A673 (cell line): Measurements from ENCODE around the gene DUSP3. TPM values are rescaled to one million over a fixed set of nuclear protein-coding genes. Genes with fewer than 3 reads are reported as not detected.

Experiments used
- BruUV-seq: library from RNA; stranded (reverse); fragments of 400-500 nt; replicated peaks from 2 replicates; lab custom pipeline; 2021; lab: Mats Ljungman, UMichigan
- CTCF ChIA-PET: fragments of 300-600 bp; sonication (Branson Sonifier 250); formaldehyde crosslinking; loops from one replicate; lab custom pipeline; 2022; ENCODE audit warnings: antibody characterized with exemption; lab: Charles Lee
- POLR2A ChIA-PET: fragments of 300-600 bp; sonication (Branson Sonifier 250); formaldehyde crosslinking; loops from one replicate; lab custom pipeline; 2022; ENCODE audit warnings: antibody characterized with exemption; ENCODE audit not compliant: low non-redundant PET; lab: Charles Lee
- DNase-seq: peaks from one replicate; pipeline ENCODE4 v3.0.0-alpha.2; 2015; ENCODE audit warnings: low spot score
- H3K27ac ChIP-seq: fragments of 200-600 bp; sonication (generic); 2 replicates; pipeline ENCODE4 v1.5.1; 2016; ENCODE audit warnings: mixed run types, low read depth, mild to moderate bottlenecking, mixed read lengths, antibody characterized with exemption, low read length; ENCODE audit not compliant: poor library complexity, severe bottlenecking
- H3K27me3 ChIP-seq: fragments of 200-600 bp; sonication (generic); replicated peaks from 2 replicates; pipeline ENCODE4 v1.6.1; 2017; ENCODE audit warnings: mixed run types, low read depth, mild to moderate bottlenecking, mixed read lengths, antibody characterized with exemption, low read length; ENCODE audit not compliant: insufficient read depth, poor library complexity
- H3K36me3 ChIP-seq: fragments of 200-600 bp; sonication (generic); 2 replicates; pipeline ENCODE4 v1.6.1; 2016; ENCODE audit warnings: mixed run types, mild to moderate bottlenecking, mixed read lengths, antibody characterized with exemption, low read length; ENCODE audit not compliant: insufficient read depth, poor library complexity, severe bottlenecking
- H3K4me1 ChIP-seq: fragments of 200-600 bp; sonication (generic); 2 replicates; pipeline ENCODE4 v1.6.1; 2017; ENCODE audit warnings: mixed run types, mild to moderate bottlenecking, mixed read lengths, antibody characterized with exemption, low read length; ENCODE audit not compliant: insufficient read depth, poor library complexity, severe bottlenecking
- H3K4me3 ChIP-seq: fragments of 200-600 bp; sonication (generic); 2 replicates; pipeline ENCODE4 v1.5.1; 2016; ENCODE audit warnings: low read depth, mixed run types, mild to moderate bottlenecking, mixed read lengths, low read length; ENCODE audit not compliant: poor library complexity, severe bottlenecking
- H3K9me3 ChIP-seq: fragments of 200-600 bp; sonication (generic); 2 replicates; pipeline ENCODE4 v1.6.1; 2016; ENCODE audit warnings: mixed run types, low read depth, mild to moderate bottlenecking, mixed read lengths, antibody characterized with exemption, low read length; ENCODE audit not compliant: poor library complexity, severe bottlenecking
- CTCF ChIP-seq: fragments of 300-800, 200-600 bp; sonication (generic); conservative IDR thresholded peaks from 2 replicates; pipeline ENCODE4 v1.5.1; 2017; ENCODE audit warnings: low read depth, mild to moderate bottlenecking, antibody characterized with exemption, low read length, moderate library complexity, mixed read lengths
- EZH2 ChIP-seq: fragments of 200-600 bp; sonication (generic); IDR thresholded peaks from 2 replicates; pipeline ENCODE4 v1.6.1; 2017; ENCODE audit warnings: borderline replicate concordance, low read depth, mild to moderate bottlenecking, mixed read lengths, antibody characterized with exemption, low read length; ENCODE audit not compliant: poor library complexity, severe bottlenecking
- intact Hi-C: fragments of 100-400 bp; cut with micrococcal nuclease; formaldehyde crosslinking; loops from one replicate; pipeline ENCODE4 v1.10.0; 2022; ENCODE audit not compliant: unreplicated experiment
- total RNA-seq: library from RNA; stranded (reverse); gene quantifications from 2 replicates; pipeline ENCODE4 v1.2.3, GENCODE V29; 2021

DUSP3 gene
- total RNA-seq, 1 experiment from 2014 or later, result 22.9 TPM

DNA sequence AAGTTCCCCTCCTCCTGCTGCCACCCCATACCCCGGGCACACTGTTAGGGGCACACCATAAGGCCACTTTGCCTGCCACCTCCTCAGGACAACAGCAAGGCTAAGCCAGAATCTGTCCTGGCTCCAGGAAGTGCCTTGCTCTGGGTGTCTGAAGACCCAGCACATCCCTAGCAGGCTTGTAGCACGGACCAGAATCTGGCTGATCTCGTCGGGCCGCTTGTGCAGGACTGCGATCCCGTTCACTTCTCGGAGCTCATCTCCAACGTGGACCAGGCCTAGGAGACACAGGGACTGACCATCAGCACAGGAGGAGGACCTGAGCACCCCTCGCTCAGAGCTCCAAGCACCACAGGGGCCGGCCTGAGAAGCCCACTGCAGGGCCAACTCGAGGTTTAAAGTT, 46.8 kb upstream of the DUSP3 start:
- no peak for DNase-seq
- Histone ChIP-seq H3K4me1 (no peaks in the 10 kb centered on the region), H3K9me3 (no peaks in the 10 kb centered on the region), H3K4me3 (no peak overlapping the region), H3K36me3 (no peaks in the 10 kb centered on the region), H3K27me3 (no peaks in the 10 kb centered on the region), H3K27ac (no peak overlapping the region)
- TF ChIP-seq CTCF, result no peak
- no peak for TF ChIP-seq EZH2
- ChIA-PET CTCF (no interaction called here), POLR2A (no interaction called here)
- intact Hi-C loops, result no loop called here
- BruUV-seq, result no TSS peak

GRCh38 chr17:43823350-43824084, 44.7 kb upstream of the DUSP3 start:
- DNase-seq, result no peak
- Histone ChIP-seq H3K27me3 (no peaks in the 10 kb centered on the region), H3K36me3 (no peaks in the 10 kb centered on the region), H3K27ac (no peak overlapping the region), H3K4me1 (no peaks in the 10 kb centered on the region), H3K4me3 (no peak overlapping the region), H3K9me3 (no peaks in the 10 kb centered on the region)
- no TSS peak for BruUV-seq
- CTCF ChIA-PET, result no interaction called here
- intact Hi-C loops, result no loop called here
- POLR2A ChIA-PET, result no interaction called here
- no peak for TF ChIP-seq EZH2
- TF ChIP-seq CTCF, result no peak

DNA sequence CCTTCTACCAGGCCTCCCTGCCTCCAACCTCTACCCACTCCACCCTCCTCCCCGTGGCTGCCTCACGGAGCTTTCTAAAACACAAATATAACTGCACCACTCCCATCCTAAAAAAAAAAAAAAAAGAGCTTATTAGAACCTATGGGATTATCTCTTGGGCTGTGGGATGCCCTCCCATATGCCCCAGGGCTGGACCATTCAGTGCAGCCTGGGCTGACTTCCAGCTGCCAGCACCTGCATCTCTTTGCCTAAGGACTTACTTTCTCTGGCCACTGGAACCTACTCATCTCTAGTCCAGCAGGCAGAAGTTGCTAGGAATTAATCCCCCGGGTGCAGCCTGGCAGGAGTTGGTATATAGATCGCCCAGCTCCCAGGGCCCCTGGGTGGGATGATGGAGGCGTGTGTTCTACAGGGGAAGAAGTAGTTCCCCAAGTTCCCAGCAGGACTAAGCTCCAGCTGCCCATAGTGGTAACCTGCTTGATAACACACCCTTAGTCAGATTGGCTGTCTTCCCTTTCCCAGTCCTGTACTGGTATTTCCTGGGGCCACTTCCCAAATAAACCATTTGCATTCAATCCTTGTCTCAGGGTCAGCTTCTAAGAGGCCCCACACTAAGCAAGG, 43.9 kb upstream of the DUSP3 start:
- intact Hi-C loops, result no loop called here
- DNase-seq, result no peak

More for the DNA sequence above, 43.9 kb upstream of the DUSP3 start:
- no peak overlapping the region for H3K27ac ChIP-seq
- TF ChIP-seq CTCF (no peak), EZH2 (no peak)
- BruUV-seq, result no TSS peak
- no peaks in the 10 kb centered on the region for H3K9me3 ChIP-seq
- no peaks in the 10 kb centered on the region for H3K36me3 ChIP-seq
- CTCF ChIA-PET, result no interaction called here
- no peaks in the 10 kb centered on the region for H3K27me3 ChIP-seq
- no peaks in the 10 kb centered on the region for H3K4me1 ChIP-seq
- H3K4me3 ChIP-seq, result no peak overlapping the region
- POLR2A ChIA-PET, result no interaction called here
